ENCODE results near the gene BABAM1.

DNA sequence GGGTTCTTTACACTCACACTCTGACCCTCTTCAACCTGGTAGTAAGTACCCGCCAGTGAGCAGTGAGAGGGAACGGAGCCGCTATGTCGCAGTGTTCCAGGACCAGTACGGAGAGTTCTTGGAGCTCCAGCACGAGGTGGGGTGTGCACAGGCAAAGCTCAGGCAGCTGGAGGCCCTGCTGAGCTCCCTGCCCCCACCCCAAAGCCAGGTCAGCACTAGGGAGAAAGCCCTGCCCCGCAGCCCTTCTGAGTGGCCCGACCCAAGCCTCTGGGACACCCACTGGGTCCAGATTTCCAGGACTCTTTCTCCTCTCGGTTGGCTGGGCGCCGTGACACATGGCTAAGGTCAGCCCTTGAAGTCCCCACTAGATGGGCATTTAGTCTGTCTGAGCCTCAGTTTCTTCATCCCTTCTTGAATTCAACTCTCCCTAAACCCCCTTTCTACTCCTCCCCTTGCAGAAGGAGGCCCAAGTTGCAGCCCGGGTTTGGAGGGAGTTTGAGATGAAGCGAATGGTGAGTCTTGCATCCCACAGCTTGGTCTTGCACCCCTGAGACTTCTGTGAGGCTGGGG lies 39.4 kb upstream of the BABAM1 start:
- TF ChIP-seq CTCF (IDR thresholded peaks at IDR 0.05; ENCODE audit: low read depth, low read length, poor library complexity, severe bottlenecking) (no peak), EZH2phosphoT487 (IDR thresholded peaks at IDR 0.05; ENCODE audit: borderline replicate concordance, low read length) (no peak)

Measured in DOHH2 (cell line).